Measurements from ENCODE around the gene ACACB. TPM values are rescaled to one million over a fixed set of nuclear protein-coding genes. Genes with fewer than 3 reads are reported as not detected.

Gene ACACB
- total RNA-seq, 1 experiment from 2014 or later = 21.7 TPM

DNA sequence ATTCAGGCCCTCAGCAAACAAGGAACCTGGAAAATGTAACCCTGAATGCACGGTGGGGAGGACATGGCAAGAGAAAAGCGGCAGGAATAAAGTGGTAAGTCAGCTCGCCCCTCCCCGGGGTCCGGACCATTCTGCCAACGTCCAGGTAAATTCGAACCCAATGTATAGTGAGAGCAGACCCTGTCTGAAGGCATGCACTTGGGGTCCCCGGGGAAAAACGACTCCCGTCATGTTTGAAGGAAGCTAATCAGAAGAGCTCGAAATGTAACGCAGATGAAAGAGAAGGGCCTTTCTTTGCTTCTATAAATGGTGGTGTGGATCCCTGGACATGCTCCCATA lies 193 bp downstream of the ACACB start:
- Histone ChIP-seq H3K36me3 (ENCODE audit: low read depth, low read length) (no peaks in the 10 kb centered on the region), H3K79me2 (ENCODE audit: low read length) (no peaks in the 10 kb centered on the region), H3K4me2 (ENCODE audit: low read length) (no peak overlapping the region), H3K27ac (ENCODE audit: low read length) (no peak overlapping the region), H3K9me2 (replicated peaks; ENCODE audit: low read length) (no peaks in the 10 kb centered on the region), H3K4me1 (ENCODE audit: insufficient read depth, low read length) (no peaks in the 10 kb centered on the region), H3K27me3 (ENCODE audit: low read length) (no peaks in the 10 kb centered on the region), H2AFZ (ENCODE audit: low read length) (no peak overlapping the region), H3K9ac (ENCODE audit: low read length) (no peak overlapping the region), H3F3A (ENCODE audit: low read length, unreplicated experiment) (no peaks in the 10 kb centered on the region), H4K20me1 (ENCODE audit: low read length) (no peaks in the 10 kb centered on the region), H3K4me3 (ENCODE audit: low read length) (no peak overlapping the region), H3K9me3 (ENCODE audit: low read length) (no peaks in the 10 kb centered on the region)
- BruUV-seq (replicated peaks) = no TSS peak
- ATAC-seq (no peak), DNase-seq (no peak)
- POLR2A ChIA-PET (ENCODE audit: unreplicated experiment) = no interaction called here
- CTCF ChIA-PET = no interaction called here
- TF ChIP-seq, protein P1, sequence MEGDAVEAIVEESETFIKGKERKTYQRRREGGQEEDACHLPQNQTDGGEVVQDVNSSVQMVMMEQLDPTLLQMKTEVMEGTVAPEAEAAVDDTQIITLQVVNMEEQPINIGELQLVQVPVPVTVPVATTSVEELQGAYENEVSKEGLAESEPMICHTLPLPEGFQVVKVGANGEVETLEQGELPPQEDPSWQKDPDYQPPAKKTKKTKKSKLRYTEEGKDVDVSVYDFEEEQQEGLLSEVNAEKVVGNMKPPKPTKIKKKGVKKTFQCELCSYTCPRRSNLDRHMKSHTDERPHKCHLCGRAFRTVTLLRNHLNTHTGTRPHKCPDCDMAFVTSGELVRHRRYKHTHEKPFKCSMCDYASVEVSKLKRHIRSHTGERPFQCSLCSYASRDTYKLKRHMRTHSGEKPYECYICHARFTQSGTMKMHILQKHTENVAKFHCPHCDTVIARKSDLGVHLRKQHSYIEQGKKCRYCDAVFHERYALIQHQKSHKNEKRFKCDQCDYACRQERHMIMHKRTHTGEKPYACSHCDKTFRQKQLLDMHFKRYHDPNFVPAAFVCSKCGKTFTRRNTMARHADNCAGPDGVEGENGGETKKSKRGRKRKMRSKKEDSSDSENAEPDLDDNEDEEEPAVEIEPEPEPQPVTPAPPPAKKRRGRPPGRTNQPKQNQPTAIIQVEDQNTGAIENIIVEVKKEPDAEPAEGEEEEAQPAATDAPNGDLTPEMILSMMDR (conservative IDR thresholded peaks at IDR 0.05; ENCODE audit: low read depth, low read length) = no peak
- TF ChIP-seq EZH2phosphoT487 (IDR thresholded peaks at IDR 0.05; ENCODE audit: borderline replicate concordance, low read length) (no peak), EZH2 (IDR thresholded peaks at IDR 0.05; ENCODE audit: low read length, unreplicated experiment) (no peak)
- intact Hi-C loops (cut with micrococcal nuclease) = no loop called here

DNA sequence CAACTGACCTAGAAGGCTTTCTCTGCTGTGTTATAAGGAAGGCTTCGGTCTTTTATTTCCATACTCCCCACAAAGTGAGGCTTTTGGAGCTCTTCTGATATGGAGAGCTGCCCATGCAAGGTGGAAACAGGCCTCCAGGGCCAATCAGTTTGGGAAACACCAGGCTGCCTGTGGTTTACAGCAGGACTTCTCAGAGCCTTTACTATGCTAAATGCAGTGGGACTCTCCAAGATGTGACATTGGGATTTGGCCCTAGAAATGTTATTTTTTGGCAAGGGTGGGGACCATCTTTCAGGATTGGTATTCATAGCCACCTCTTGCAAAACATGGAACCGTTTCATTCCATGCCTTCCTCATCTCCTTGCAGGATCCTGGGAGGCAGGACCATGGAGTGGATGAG lies 3.7 kb downstream of the ACACB start:
- Histone ChIP-seq H3K27ac (ENCODE audit: low read length) (no peak overlapping the region), H3K4me3 (ENCODE audit: low read length) (no peak overlapping the region), H4K20me1 (ENCODE audit: low read length) (no peaks in the 10 kb centered on the region), H2AFZ (ENCODE audit: low read length) (no peak overlapping the region), H3K36me3 (ENCODE audit: low read depth, low read length) (no peaks in the 10 kb centered on the region), H3K79me2 (ENCODE audit: low read length) (no peaks in the 10 kb centered on the region), H3K4me2 (ENCODE audit: low read length) (no peak overlapping the region), H3F3A (ENCODE audit: low read length, unreplicated experiment) (no peaks in the 10 kb centered on the region), H3K9me3 (ENCODE audit: low read length) (no peaks in the 10 kb centered on the region), H3K9ac (ENCODE audit: low read length) (no peak overlapping the region), H3K27me3 (ENCODE audit: low read length) (no peaks in the 10 kb centered on the region), H3K4me1 (ENCODE audit: insufficient read depth, low read length) (no peaks in the 10 kb centered on the region), H3K9me2 (replicated peaks; ENCODE audit: low read length) (no peaks in the 10 kb centered on the region)
- no peak for ATAC-seq
- no TSS peak for BruUV-seq (replicated peaks)
- intact Hi-C loops (cut with micrococcal nuclease) = no loop called here
- TF ChIP-seq, protein P1 (conservative IDR thresholded peaks at IDR 0.05; ENCODE audit: low read depth, low read length) = no peak
- TF ChIP-seq EZH2 (IDR thresholded peaks at IDR 0.05; ENCODE audit: low read length, unreplicated experiment) = no peak
- TF ChIP-seq EZH2phosphoT487 (IDR thresholded peaks at IDR 0.05; ENCODE audit: borderline replicate concordance, low read length) = no peak
- DNase-seq = no peak
- POLR2A ChIA-PET (ENCODE audit: unreplicated experiment) = interaction anchor here (0.6 kb wide), 1 partner anchor 34 kb away, joined by 5 read pairs; no protein-coding TSS in a partner anchor
- CTCF ChIA-PET = no interaction called here

DNA sequence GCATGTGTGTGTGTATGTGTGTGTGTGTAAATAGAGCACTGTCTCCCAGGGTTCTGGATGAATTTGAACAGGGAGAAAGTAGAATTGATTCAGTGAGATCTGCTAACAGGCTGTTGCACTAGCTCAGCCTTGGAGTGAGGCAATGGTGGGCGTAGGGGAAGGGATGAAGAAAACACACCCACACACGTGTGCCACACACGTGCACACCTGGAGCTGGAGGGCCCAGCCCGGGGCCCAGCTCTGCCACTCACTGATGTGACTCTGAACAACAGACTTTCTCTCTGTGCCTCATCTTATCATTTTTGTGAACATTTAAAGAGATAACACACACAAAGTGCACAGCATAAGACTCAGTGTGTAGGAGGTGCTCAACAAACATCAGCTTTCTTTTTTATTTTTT lies 4.2 kb downstream of the ACACB start:
- Histone ChIP-seq H3K9me2 (replicated peaks; ENCODE audit: low read length) (no peaks in the 10 kb centered on the region), H3K4me3 (ENCODE audit: low read length) (no peak overlapping the region), H3K27ac (ENCODE audit: low read length) (no peak overlapping the region), H3K79me2 (ENCODE audit: low read length) (no peaks in the 10 kb centered on the region), H3K4me2 (ENCODE audit: low read length) (no peak overlapping the region), H4K20me1 (ENCODE audit: low read length) (no peaks in the 10 kb centered on the region), H3K9me3 (ENCODE audit: low read length) (no peaks in the 10 kb centered on the region), H3K36me3 (ENCODE audit: low read depth, low read length) (no peaks in the 10 kb centered on the region), H3F3A (ENCODE audit: low read length, unreplicated experiment) (no peaks in the 10 kb centered on the region), H2AFZ (ENCODE audit: low read length) (no peak overlapping the region), H3K27me3 (ENCODE audit: low read length) (no peaks in the 10 kb centered on the region), H3K9ac (ENCODE audit: low read length) (no peak overlapping the region), H3K4me1 (ENCODE audit: insufficient read depth, low read length) (no peaks in the 10 kb centered on the region)
- intact Hi-C loops (cut with micrococcal nuclease) = no loop called here
- DNase-seq (no peak), ATAC-seq (no peak)
- BruUV-seq (replicated peaks) = no TSS peak
- TF ChIP-seq, protein P1 (conservative IDR thresholded peaks at IDR 0.05; ENCODE audit: low read depth, low read length) = no peak
- TF ChIP-seq EZH2phosphoT487 (IDR thresholded peaks at IDR 0.05; ENCODE audit: borderline replicate concordance, low read length) (no peak), EZH2 (IDR thresholded peaks at IDR 0.05; ENCODE audit: low read length, unreplicated experiment) (no peak)
- CTCF ChIA-PET = no interaction called here
- POLR2A ChIA-PET (ENCODE audit: unreplicated experiment) = no interaction called here
